GM12801 (cell line): ENCODE measurements around the gene TTLL4.

Experiments used
- TF ChIP-seq, protein P1 (sequence below): IDR thresholded peaks from one replicate; pipeline ENCODE4 v1.5.1; 2011; ENCODE audit warnings: control low read depth; ENCODE audit not compliant: insufficient read length; ENCODE audit errors: extremely low read depth

Gene TTLL4

DNA sequence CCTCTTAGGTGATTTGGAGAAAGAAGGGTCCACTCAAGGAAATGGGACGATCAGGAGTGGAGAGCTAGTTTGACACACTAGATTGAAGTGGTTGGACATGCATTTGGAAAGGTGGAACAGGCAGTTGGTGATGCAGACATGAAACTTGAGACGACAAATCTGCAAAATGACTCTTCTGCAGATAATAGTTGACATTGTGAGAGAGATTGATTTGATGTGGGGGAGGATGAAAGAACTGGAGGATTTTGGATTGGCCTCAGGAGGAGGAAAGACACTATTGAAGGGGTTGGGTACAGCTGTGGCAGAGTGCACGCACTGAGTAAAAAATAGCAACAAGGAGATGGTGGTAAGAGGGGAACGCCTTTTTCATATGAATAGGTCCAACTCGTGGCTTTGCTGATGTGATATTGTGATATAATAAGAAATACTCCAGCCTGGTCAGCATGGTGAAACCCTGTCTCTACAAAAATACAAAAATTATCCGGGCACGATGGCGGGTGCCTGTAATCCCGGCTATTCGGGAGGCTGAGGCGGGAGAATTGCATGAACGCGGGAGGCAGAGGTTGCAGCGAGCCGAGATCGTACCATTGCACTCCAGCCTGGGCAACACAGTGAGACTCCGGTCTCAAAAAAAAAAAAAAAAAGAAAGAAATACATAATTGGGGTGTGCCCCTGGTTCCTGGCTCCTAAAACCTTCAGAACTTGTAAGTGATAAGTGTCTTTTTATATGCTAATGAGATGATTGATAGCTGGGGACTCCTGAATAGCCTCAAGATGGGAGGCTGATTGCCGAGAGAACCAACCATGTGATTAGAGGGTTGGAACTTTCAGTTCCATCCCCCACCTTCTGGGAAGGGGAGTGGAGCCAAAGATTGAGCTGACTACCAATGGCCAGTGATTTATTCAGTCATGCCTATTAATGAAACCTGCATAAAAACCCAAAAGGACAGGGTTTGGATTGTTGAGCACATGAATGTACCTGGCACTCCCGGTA lies 9.7 kb downstream of the TTLL4 start:
- TF ChIP-seq, protein P1, sequence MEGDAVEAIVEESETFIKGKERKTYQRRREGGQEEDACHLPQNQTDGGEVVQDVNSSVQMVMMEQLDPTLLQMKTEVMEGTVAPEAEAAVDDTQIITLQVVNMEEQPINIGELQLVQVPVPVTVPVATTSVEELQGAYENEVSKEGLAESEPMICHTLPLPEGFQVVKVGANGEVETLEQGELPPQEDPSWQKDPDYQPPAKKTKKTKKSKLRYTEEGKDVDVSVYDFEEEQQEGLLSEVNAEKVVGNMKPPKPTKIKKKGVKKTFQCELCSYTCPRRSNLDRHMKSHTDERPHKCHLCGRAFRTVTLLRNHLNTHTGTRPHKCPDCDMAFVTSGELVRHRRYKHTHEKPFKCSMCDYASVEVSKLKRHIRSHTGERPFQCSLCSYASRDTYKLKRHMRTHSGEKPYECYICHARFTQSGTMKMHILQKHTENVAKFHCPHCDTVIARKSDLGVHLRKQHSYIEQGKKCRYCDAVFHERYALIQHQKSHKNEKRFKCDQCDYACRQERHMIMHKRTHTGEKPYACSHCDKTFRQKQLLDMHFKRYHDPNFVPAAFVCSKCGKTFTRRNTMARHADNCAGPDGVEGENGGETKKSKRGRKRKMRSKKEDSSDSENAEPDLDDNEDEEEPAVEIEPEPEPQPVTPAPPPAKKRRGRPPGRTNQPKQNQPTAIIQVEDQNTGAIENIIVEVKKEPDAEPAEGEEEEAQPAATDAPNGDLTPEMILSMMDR, result no peak

DNA sequence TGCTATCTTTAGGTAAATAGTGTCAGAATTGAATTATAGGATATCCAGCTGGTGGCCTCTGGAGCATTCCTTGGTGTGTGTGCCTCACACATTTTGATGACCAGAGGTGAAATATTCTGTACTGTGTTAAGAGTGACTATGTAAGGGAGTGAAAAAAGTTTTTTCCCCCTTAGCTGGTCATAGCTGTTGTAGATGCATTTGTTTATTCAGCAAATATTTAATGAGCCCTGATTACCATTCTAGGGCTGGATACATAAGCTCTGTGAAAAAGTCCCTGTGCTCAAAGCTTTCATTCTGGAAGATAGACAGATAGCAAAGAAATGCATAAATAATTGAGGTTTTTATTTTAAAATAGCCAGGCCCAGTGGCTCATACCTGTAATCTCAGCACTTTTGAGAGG lies 10.9 kb downstream of the TTLL4 start:
- TF ChIP-seq, protein P1, result no peak

DNA sequence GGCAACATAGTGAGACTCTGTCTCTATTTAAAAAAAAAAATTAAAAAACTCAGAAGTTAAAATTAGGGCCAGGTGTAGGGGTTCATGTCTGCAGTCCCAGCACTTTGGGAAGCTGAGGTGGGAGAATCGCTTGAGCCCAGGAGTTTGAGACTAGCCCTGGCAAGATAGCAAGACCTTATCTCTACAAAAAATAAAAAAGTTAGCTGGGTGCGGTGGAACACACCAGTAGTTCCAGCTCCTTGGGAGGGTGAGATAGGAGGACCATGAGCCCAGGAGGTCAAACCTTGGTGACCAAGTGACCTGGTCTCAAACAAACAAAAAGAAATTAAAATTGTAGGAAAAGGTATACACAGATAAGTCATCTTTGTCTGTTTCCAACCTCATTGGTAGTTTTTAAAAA lies 11.3 kb downstream of the TTLL4 start:
- TF ChIP-seq, protein P1, result no peak

DNA sequence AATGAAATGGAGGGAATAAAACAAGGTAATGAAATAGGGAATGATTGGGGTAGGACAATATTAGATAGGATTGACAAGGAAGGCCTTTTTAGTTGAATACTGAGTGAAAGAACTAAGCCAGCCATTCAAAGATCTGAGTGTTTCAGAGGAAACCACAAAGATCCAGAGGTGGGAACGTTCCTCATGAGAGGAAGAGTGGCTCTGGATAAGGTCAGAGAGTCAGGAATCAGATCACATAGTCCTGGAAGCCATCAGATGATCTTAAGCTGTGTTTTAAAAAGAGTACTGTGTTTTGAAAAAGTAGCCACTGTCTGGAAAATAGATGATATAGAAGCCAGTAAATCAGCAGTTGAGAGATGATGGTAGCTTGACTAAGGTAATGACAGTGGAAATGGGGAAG lies 11.8 kb downstream of the TTLL4 start:
- TF ChIP-seq, protein P1, result no peak

DNA sequence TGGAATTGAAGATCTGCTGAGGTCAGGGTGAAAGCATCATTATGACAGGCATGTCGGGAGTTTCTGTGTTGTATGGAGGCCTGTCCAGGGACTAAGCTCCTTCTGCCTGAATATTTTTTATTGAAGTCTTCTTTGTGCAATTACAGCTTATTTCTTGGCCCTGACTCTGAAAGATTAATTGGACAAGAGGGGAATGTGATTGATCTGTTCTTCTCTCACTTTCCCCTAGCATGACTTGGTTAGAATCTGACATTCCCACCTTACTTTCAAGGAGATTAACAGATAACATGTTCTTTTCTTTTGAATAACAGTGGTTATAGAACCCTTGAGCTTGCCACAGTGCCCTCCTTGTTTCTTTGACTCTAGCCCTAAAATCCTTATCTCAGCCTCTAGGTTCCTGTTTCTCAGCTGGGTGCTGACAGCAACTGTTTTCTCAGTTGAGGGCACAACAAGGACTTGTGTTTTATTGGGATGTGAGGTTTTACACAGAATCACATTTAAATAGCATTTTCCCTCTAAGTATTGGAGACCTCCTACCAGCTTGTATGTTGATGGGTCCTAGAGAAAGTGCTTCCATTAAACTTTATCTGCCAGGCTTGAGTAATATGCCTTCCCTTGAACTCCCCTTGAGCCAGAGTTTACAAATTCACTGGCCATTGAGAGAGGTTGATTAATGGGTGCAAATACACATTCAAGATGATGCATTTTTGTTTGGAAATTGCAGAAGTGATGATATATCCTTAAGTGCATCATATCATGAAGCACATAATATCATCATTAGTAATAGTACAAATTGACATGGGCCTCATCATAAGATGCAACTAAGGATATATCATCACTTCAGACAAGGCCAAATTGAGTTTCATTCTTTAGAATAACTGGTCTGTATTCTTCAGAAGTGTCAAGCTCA lies 12.5 kb downstream of the TTLL4 start:
- TF ChIP-seq, protein P1, result no peak

DNA sequence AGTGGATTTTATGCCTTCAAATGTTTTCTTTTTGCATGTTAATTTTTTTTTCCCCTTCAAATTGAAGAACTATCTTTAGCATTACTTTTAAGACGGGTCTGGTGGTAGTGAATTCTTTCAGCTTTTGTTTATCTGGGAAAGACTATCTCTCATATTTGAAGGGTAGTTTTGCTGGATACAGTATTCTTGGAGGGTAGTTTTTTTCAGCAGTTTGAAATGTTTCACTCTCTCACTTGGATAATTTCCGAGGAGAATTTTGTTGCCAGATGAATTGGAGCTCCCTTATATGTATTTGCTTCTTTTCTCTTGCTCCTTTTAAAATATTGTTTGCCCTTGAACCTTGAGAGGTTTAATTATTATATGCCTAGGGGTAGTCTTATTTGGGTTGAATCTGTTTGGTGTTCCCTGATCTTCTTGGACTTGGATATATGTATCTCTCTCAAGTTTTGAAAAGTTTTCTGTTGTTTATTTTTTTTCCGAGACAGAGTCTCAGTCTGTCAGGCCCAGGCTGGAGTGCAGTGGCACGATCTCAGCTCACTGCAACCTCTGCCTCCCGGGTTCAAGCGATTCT lies 15.5 kb downstream of the TTLL4 start:
- TF ChIP-seq, protein P1, result no peak
